Fibroblast of peridontal ligament (primary cell): ENCODE results near the gene MOGAT2.

ENCODE experiments used
- DNase-seq: peaks from one replicate; pipeline ENCODE4 v3.0.0-alpha.2; 2010; ENCODE audit errors: extremely low read depth

The MOGAT2 gene

GRCh38 chr11:75759832-75760231 is 42.2 kb downstream of the MOGAT2 start:
- DNase-seq = no peak

- no peak for DNase-seq
Measured at GRCh38 chr11:75760243-75760642, 42.6 kb downstream of the MOGAT2 start.

- DNase-seq = peak; percentile 71
Measured at GRCh38 chr11:75760710-75761493, 43.3 kb downstream of the MOGAT2 start.

- DNase-seq = no peak
Measured at GRCh38 chr11:75762158-75762557, 44.5 kb downstream of the MOGAT2 start.

GRCh38 chr11:75762885-75763284 is 45.2 kb downstream of the MOGAT2 start:
- peak; percentile 75 for DNase-seq

GRCh38 chr11:75763846-75764245 is 46.2 kb downstream of the MOGAT2 start:
- DNase-seq = no peak

- DNase-seq = no peak
Measured at GRCh38 chr11:75765116-75765515, 47.5 kb downstream of the MOGAT2 start.

GRCh38 chr11:75766443-75767227 is 49.0 kb downstream of the MOGAT2 start:
- peak; percentile 8 for DNase-seq

- DNase-seq = no peak
Measured at GRCh38 chr11:75767228-75767572, 49.6 kb downstream of the MOGAT2 start.

- no peak for DNase-seq
Measured at GRCh38 chr11:75767793-75768111, 50.1 kb downstream of the MOGAT2 start.

- peak; percentile 37 for DNase-seq
Measured at GRCh38 chr11:75768112-75768908, 50.7 kb downstream of the MOGAT2 start, which contains the start of gene DGAT2. DGAT2 (plus strand) TSS chr11:75768778; CDS start chr11:75768992, 214 bp downstream.

GRCh38 chr11:75768909-75769771 is 51.5 kb downstream of the MOGAT2 start:
- DNase-seq = no peak

GRCh38 chr11:75770102-75770501 is 52.5 kb downstream of the MOGAT2 start:
- DNase-seq = no peak

GRCh38 chr11:75771646-75772410 is 54.2 kb downstream of the MOGAT2 start:
- peak; percentile 88 for DNase-seq

GRCh38 chr11:75773595-75774353 is 56.1 kb downstream of the MOGAT2 start:
- DNase-seq = no peak

- DNase-seq = no peak
Measured at GRCh38 chr11:75775056-75775455, 57.4 kb downstream of the MOGAT2 start.

- DNase-seq = no peak
Measured at GRCh38 chr11:75776546-75776945, 58.9 kb downstream of the MOGAT2 start.

- DNase-seq = no peak
Measured at GRCh38 chr11:75777461-75778110, 59.9 kb downstream of the MOGAT2 start.

GRCh38 chr11:75778962-75779361 is 61.3 kb downstream of the MOGAT2 start:
- no peak for DNase-seq
